GM10266 (cell line): ENCODE data around the gene CCNL2.

Experiments used
- DNase-seq: peaks from one replicate; pipeline ENCODE4 v3.0.0; 2012; ENCODE audit errors: extremely low spot score
- CTCF ChIP-seq: IDR thresholded peaks from 2 replicates; pipeline ENCODE4 v1.5.1; 2012; ENCODE audit warnings: mild to moderate bottlenecking, low read depth; ENCODE audit not compliant: control insufficient read depth, insufficient read depth; ENCODE audit errors: missing control alignments

The CCNL2 gene

GRCh38 chr1:1336931-1337792 is 62.0 kb downstream of the CCNL2 start:
- TF ChIP-seq CTCF = no peak
- no peak for DNase-seq

DNA sequence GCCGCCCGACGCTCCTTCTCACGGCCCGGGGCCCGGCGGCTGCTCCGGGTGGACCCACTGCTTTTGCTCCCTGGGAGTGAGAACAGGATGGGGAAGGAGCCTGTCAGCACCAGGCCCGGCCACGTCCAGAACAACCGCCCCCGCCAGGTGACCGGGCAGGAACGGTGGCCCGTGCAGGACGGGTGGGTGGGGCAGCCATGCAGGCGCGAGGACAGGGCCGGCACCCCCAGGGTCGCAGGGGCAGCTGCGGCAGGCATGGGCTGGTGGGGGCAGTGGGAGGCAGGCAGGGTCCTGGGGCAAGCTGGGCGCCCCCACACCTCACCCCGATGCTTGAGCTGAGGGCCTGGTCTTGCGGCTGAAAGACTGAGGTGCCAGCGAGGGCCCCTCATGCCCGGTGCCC is 62.7 kb downstream of the CCNL2 start:
- TF ChIP-seq CTCF = no peak
- DNase-seq = no peak

GRCh38 chr1:1335792-1336248 is 63.3 kb downstream of the CCNL2 start:
- no peak for TF ChIP-seq CTCF
- DNase-seq = no peak
